Panc1 (cell line): ENCODE results near the gene ZCCHC7. TPM values are rescaled to one million over a fixed set of nuclear protein-coding genes. Genes with fewer than 3 reads are reported as not detected.

Experiments used
- ATAC-seq: fragments of 200-7000 bp; cut with Tn5 transposase; 2 replicates; pipeline ENCODE4 v1.9.1; 2020; ENCODE audit warnings: mild to moderate bottlenecking, moderate library complexity
- BruUV-seq: library from RNA; stranded (reverse); fragments of 400-500 nt; replicated peaks from 2 replicates; lab custom pipeline; 2021; lab: Mats Ljungman, UMichigan
- CTCF ChIA-PET: fragments of 300-600 bp; sonication (Branson Sonifier 250); formaldehyde crosslinking; loops from one replicate; lab custom pipeline; 2022; ENCODE audit warnings: antibody characterized with exemption; lab: Charles Lee
- POLR2A ChIA-PET: fragments of 300-600 bp; sonication (Branson Sonifier 250); formaldehyde crosslinking; loops from one replicate; lab custom pipeline; 2022; ENCODE audit warnings: antibody characterized with exemption; lab: Charles Lee
- DNase-seq: peaks from one replicate; pipeline ENCODE4 v3.0.0-alpha.2; 2010; ENCODE audit warnings: low read depth, low spot score
- H3K27ac ChIP-seq: 2 replicates; pipeline ENCODE4 v1.5.1; 2011; ENCODE audit warnings: mild to moderate bottlenecking, low read length, inconsistent platforms
- H3K27me3 ChIP-seq: fragments of 200-500 bp; sonication (Bioruptor generic); 2 replicates; pipeline ENCODE4 v1.6.0; 2014; ENCODE audit warnings: low read length, inconsistent platforms; ENCODE audit not compliant: control insufficient read depth, insufficient read depth
- H3K36me3 ChIP-seq: fragments of 200-500 bp; sonication (Bioruptor generic); 2 replicates; pipeline ENCODE4 v1.5.1; 2014; ENCODE audit warnings: inconsistent platforms, mild to moderate bottlenecking, low read length, moderate library complexity; ENCODE audit not compliant: control insufficient read depth, insufficient read depth
- H3K4me1 ChIP-seq: 2 replicates; pipeline ENCODE4 v1.5.1; 2011; ENCODE audit warnings: inconsistent platforms, mild to moderate bottlenecking, low read length, moderate library complexity; ENCODE audit not compliant: control insufficient read depth, insufficient read depth
- H3K4me3 ChIP-seq, 2 experiments: 2 replicates each; pipeline ENCODE4 v1.5.1; 2011 to 2012; ENCODE audit warnings: low read depth in 2 of 2, low read length in 2 of 2, mild to moderate bottlenecking in 2 of 2, inconsistent platforms in 1 of 2, moderate library complexity in 1 of 2
- H3K9me3 ChIP-seq: fragments of 200-500 bp; sonication (Bioruptor generic); 2 replicates; pipeline ENCODE4 v1.5.1; 2014; ENCODE audit warnings: low read depth, mild to moderate bottlenecking, inconsistent platforms, low read length, moderate library complexity; ENCODE audit not compliant: control insufficient read depth, insufficient read depth
- POLR2AphosphoS5 ChIP-seq: IDR thresholded peaks from 2 replicates; pipeline ENCODE4 v1.6.1; 2012; ENCODE audit warnings: mild to moderate bottlenecking, low read depth, low read length, moderate library complexity
- SIN3A ChIP-seq: IDR thresholded peaks from 2 replicates; pipeline ENCODE4 v1.6.1; 2012; ENCODE audit warnings: low read depth, mild to moderate bottlenecking, low read length, moderate library complexity, borderline replicate concordance; ENCODE audit not compliant: insufficient read depth
- TCF7L2 ChIP-seq: IDR thresholded peaks from 2 replicates; pipeline ENCODE4 v1.6.1; 2011; ENCODE audit warnings: mild to moderate bottlenecking, low read depth, low read length, inconsistent platforms
- in situ Hi-C: cut with HindIII; loops from 2 replicates; pipeline ENCODE4 v1.10.0; 2016; ENCODE audit warnings: low sequenced_read_pairs, low pct_unique_long_range_greater_than_20kb
- intact Hi-C: fragments of 100-400 bp; cut with micrococcal nuclease; formaldehyde crosslinking; loops from one replicate; pipeline ENCODE4 v1.10.0; 2022; ENCODE audit not compliant: unreplicated experiment
- total RNA-seq: library from RNA; stranded (reverse); gene quantifications from one replicate; pipeline ENCODE4 v1.2.1, GENCODE V29; 2021; ENCODE audit not compliant: unreplicated experiment
- TF ChIP-seq, protein P1 (sequence below): fragments of 450-650 bp; IDR thresholded peaks from 2 replicates; pipeline ENCODE4 v1.5.1; 2017; ENCODE audit warnings: mild to moderate bottlenecking
- TF ChIP-seq, protein P2 (sequence below), 2 experiments: IDR thresholded peaks; 2 replicates each; pipeline ENCODE4 v1.6.1; 2011 to 2012; ENCODE audit warnings: low read depth in 2 of 2, control low read depth in 1 of 2, low read length in 1 of 2, mild to moderate bottlenecking in 1 of 2, moderate library complexity in 1 of 2; ENCODE audit not compliant: insufficient read depth in 1 of 2

ZCCHC7 gene
- total RNA-seq, 1 experiment from 2014 or later = 43.7 TPM

DNA sequence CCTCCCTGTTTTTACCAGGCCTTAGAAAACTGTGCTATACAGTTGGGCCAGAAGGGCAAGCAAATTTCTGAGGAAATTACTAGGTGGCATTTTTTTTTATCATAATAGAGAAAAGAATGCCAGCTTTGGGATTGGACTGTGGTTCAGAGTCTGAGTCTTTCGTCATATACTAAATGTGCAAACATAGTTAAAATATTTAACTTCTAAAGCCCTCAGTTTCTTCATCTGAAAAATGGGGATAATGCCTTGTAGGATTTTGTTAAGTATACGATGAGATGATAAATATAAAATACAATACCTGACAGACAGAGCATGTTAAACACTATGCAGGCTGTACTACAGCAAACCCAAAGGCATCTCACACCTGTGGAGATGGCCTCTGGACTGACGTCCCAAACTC, 214.9 kb downstream of the ZCCHC7 start:
- no peaks in the 10 kb centered on the region for H3K4me1 ChIP-seq
- no peak overlapping the region for H3K4me3 ChIP-seq
- DNase-seq (no peak), ATAC-seq (no peak)
- in situ Hi-C loops (no loop called here), intact Hi-C loops (no loop called here)
- H3K36me3 ChIP-seq = no peaks in the 10 kb centered on the region
- ChIA-PET CTCF (no interaction called here), POLR2A (no interaction called here)
- TF ChIP-seq, protein P1, sequence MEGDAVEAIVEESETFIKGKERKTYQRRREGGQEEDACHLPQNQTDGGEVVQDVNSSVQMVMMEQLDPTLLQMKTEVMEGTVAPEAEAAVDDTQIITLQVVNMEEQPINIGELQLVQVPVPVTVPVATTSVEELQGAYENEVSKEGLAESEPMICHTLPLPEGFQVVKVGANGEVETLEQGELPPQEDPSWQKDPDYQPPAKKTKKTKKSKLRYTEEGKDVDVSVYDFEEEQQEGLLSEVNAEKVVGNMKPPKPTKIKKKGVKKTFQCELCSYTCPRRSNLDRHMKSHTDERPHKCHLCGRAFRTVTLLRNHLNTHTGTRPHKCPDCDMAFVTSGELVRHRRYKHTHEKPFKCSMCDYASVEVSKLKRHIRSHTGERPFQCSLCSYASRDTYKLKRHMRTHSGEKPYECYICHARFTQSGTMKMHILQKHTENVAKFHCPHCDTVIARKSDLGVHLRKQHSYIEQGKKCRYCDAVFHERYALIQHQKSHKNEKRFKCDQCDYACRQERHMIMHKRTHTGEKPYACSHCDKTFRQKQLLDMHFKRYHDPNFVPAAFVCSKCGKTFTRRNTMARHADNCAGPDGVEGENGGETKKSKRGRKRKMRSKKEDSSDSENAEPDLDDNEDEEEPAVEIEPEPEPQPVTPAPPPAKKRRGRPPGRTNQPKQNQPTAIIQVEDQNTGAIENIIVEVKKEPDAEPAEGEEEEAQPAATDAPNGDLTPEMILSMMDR = no peak
- TF ChIP-seq, protein P2, sequence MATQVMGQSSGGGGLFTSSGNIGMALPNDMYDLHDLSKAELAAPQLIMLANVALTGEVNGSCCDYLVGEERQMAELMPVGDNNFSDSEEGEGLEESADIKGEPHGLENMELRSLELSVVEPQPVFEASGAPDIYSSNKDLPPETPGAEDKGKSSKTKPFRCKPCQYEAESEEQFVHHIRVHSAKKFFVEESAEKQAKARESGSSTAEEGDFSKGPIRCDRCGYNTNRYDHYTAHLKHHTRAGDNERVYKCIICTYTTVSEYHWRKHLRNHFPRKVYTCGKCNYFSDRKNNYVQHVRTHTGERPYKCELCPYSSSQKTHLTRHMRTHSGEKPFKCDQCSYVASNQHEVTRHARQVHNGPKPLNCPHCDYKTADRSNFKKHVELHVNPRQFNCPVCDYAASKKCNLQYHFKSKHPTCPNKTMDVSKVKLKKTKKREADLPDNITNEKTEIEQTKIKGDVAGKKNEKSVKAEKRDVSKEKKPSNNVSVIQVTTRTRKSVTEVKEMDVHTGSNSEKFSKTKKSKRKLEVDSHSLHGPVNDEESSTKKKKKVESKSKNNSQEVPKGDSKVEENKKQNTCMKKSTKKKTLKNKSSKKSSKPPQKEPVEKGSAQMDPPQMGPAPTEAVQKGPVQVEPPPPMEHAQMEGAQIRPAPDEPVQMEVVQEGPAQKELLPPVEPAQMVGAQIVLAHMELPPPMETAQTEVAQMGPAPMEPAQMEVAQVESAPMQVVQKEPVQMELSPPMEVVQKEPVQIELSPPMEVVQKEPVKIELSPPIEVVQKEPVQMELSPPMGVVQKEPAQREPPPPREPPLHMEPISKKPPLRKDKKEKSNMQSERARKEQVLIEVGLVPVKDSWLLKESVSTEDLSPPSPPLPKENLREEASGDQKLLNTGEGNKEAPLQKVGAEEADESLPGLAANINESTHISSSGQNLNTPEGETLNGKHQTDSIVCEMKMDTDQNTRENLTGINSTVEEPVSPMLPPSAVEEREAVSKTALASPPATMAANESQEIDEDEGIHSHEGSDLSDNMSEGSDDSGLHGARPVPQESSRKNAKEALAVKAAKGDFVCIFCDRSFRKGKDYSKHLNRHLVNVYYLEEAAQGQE (IDR thresholded peaks at IDR 0.05; ENCODE audit: insufficient read depth in 1 of 2, low read depth in 2 of 2, low read length in 1 of 2) = no peak
- TF ChIP-seq SIN3A (no peak), POLR2AphosphoS5 (no peak), TCF7L2 (no peak)
- H3K27me3 ChIP-seq = no peaks in the 10 kb centered on the region
- H3K27ac ChIP-seq = no peak overlapping the region
- H3K9me3 ChIP-seq = no peaks in the 10 kb centered on the region
- no TSS peak for BruUV-seq

DNA sequence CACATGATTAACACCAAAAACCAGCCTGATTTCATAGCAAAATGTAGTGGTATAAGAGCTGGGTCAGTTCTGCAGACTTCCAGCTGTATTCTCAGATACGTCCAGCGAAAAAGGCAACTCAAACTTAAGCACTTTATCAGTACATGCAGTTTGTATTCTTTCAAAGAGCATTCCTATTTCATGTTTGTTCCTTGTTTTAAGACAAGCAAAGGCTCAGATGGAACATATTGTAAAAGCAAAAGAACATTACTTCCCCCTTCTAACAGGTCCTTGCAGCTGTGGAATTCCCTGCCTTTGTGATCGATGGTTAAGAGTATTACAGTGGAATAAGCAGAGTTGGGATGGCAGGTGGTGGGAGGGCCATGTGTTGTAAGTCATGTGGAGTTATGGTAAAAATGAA, 215.8 kb downstream of the ZCCHC7 start:
- intact Hi-C loops = no loop called here
- Histone ChIP-seq H3K36me3 (no peaks in the 10 kb centered on the region), H3K9me3 (no peaks in the 10 kb centered on the region), H3K4me1 (no peaks in the 10 kb centered on the region), H3K27ac (no peak overlapping the region), H3K4me3 (no peak overlapping the region), H3K27me3 (no peaks in the 10 kb centered on the region)
- TF ChIP-seq, protein P2 (IDR thresholded peaks at IDR 0.05; ENCODE audit: insufficient read depth in 1 of 2, low read depth in 2 of 2, low read length in 1 of 2) = no peak
- TF ChIP-seq POLR2AphosphoS5 (no peak), SIN3A (no peak)
- TF ChIP-seq, protein P1 = no peak
- no peak for DNase-seq
- BruUV-seq = no TSS peak
- in situ Hi-C loops = no loop called here
- ATAC-seq = no peak
- POLR2A ChIA-PET = interaction anchor here (0.6 kb wide), 1 partner anchor 64 kb away, joined by 5 read pairs; no protein-coding TSS in a partner anchor
- CTCF ChIA-PET = interaction anchor here (0.6 kb wide), 1 partner anchor 405 kb away, joined by 7 read pairs; no protein-coding TSS in a partner anchor
